ENCODE results near the gene TMEM169. TPM values are rescaled to one million over a fixed set of nuclear protein-coding genes. Genes with fewer than 3 reads are reported as not detected.

Gene TMEM169
- total and polyA plus RNA-seq, 2 of the 13 experiments (the other 11 are each of a cell fraction or from before 2014, with no cell fraction given) = 1.5 to 4.5 TPM

DNA sequence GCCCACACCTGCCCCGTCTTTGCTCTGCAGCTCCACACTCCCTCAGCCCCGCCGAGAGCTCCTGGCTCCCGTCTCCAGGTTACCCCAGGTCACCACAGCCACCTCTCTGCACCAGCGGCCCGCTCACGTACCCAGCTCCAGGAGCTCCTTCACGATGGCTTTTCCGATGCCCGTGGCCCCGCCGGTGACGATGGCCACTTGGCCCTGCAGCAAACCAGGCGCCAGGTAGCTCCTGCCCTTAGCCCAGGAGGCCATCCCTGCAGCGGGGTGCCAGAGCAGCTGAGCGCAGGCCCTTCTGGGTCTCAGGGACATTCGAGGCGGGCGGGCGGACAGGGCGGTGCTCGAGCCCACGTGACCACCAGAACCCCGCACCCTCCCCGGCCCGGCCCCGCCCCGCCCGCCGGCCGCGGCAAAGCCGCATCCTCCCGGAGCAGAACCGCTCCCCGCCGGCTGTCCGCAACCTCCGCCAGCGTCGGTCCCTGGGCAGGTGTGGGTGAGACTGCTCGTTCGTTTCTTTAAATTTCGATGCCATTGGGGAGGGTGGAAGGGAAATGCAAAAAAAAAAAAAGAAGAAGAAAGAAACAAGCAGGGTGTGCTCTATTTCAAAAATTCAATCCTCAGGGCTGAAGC is at the start of gene TMEM169, which contains the start of gene PECR (continued):
- TF ChIP-seq, protein P1, sequence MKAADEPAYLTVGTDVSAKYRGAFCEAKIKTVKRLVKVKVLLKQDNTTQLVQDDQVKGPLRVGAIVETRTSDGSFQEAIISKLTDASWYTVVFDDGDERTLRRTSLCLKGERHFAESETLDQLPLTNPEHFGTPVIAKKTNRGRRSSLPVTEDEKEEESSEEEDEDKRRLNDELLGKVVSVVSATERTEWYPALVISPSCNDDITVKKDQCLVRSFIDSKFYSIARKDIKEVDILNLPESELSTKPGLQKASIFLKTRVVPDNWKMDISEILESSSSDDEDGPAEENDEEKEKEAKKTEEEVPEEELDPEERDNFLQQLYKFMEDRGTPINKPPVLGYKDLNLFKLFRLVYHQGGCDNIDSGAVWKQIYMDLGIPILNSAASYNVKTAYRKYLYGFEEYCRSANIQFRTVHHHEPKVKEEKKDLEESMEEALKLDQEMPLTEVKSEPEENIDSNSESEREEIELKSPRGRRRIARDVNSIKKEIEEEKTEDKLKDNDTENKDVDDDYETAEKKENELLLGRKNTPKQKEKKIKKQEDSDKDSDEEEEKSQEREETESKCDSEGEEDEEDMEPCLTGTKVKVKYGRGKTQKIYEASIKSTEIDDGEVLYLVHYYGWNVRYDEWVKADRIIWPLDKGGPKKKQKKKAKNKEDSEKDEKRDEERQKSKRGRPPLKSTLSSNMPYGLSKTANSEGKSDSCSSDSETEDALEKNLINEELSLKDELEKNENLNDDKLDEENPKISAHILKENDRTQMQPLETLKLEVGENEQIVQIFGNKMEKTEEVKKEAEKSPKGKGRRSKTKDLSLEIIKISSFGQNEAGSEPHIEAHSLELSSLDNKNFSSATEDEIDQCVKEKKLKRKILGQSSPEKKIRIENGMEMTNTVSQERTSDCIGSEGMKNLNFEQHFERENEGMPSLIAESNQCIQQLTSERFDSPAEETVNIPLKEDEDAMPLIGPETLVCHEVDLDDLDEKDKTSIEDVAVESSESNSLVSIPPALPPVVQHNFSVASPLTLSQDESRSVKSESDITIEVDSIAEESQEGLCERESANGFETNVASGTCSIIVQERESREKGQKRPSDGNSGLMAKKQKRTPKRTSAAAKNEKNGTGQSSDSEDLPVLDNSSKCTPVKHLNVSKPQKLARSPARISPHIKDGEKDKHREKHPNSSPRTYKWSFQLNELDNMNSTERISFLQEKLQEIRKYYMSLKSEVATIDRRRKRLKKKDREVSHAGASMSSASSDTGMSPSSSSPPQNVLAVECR (CRISPR knock-in tag; IDR thresholded peaks at IDR 0.05; ENCODE audit: borderline replicate concordance) = peak; percentile 94
- TF ChIP-seq SALL1 (CRISPR knock-in tag; IDR thresholded peaks at IDR 0.05) (peak; percentile 98), KDM6A (CRISPR knock-in tag; IDR thresholded peaks at IDR 0.05; ENCODE audit: low read depth) (no peak; the same call in 1 of the 2 replicates), ZNF367 (CRISPR knock-in tag; IDR thresholded peaks at IDR 0.05; ENCODE audit: borderline replicate concordance) (no peak; the same call in 1 of the 2 replicates), ZNF775 (CRISPR knock-in tag; IDR thresholded peaks at IDR 0.05; ENCODE audit: borderline replicate concordance) (no peak), CCAR2 (optimal IDR thresholded peaks at IDR 0.05; ENCODE audit: low read depth, low read length) (no peak), ZNF430 (CRISPR knock-in tag; IDR thresholded peaks at IDR 0.05) (peak; percentile 99)
- TF ChIP-seq, protein P2, sequence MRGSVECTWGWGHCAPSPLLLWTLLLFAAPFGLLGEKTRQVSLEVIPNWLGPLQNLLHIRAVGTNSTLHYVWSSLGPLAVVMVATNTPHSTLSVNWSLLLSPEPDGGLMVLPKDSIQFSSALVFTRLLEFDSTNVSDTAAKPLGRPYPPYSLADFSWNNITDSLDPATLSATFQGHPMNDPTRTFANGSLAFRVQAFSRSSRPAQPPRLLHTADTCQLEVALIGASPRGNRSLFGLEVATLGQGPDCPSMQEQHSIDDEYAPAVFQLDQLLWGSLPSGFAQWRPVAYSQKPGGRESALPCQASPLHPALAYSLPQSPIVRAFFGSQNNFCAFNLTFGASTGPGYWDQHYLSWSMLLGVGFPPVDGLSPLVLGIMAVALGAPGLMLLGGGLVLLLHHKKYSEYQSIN (CRISPR knock-in tag; IDR thresholded peaks at IDR 0.05; ENCODE audit: borderline replicate concordance) = no peak
- TF ChIP-seq, protein P3, sequence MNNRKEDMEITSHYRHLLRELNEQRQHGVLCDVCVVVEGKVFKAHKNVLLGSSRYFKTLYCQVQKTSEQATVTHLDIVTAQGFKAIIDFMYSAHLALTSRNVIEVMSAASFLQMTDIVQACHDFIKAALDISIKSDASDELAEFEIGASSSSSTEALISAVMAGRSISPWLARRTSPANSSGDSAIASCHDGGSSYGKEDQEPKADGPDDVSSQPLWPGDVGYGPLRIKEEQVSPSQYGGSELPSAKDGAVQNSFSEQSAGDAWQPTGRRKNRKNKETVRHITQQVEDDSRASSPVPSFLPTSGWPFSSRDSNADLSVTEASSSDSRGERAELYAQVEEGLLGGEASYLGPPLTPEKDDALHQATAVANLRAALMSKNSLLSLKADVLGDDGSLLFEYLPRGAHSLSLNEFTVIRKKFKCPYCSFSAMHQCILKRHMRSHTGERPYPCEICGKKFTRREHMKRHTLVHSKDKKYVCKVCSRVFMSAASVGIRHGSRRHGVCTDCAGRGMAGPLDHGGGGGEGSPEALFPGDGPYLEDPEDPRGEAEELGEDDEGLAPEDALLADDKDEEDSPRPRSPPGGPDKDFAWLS (CRISPR knock-in tag; IDR thresholded peaks at IDR 0.05; ENCODE audit: borderline replicate concordance) = peak; percentile 28; the same call in 1 of the 2 replicates
- TF ChIP-seq, protein P4, sequence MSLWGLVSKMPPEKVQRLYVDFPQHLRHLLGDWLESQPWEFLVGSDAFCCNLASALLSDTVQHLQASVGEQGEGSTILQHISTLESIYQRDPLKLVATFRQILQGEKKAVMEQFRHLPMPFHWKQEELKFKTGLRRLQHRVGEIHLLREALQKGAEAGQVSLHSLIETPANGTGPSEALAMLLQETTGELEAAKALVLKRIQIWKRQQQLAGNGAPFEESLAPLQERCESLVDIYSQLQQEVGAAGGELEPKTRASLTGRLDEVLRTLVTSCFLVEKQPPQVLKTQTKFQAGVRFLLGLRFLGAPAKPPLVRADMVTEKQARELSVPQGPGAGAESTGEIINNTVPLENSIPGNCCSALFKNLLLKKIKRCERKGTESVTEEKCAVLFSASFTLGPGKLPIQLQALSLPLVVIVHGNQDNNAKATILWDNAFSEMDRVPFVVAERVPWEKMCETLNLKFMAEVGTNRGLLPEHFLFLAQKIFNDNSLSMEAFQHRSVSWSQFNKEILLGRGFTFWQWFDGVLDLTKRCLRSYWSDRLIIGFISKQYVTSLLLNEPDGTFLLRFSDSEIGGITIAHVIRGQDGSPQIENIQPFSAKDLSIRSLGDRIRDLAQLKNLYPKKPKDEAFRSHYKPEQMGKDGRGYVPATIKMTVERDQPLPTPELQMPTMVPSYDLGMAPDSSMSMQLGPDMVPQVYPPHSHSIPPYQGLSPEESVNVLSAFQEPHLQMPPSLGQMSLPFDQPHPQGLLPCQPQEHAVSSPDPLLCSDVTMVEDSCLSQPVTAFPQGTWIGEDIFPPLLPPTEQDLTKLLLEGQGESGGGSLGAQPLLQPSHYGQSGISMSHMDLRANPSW (CRISPR knock-in tag; IDR thresholded peaks at IDR 0.05; ENCODE audit: borderline replicate concordance) = no peak; the same call in 1 of the 2 replicates
- TF ChIP-seq, protein P5, sequence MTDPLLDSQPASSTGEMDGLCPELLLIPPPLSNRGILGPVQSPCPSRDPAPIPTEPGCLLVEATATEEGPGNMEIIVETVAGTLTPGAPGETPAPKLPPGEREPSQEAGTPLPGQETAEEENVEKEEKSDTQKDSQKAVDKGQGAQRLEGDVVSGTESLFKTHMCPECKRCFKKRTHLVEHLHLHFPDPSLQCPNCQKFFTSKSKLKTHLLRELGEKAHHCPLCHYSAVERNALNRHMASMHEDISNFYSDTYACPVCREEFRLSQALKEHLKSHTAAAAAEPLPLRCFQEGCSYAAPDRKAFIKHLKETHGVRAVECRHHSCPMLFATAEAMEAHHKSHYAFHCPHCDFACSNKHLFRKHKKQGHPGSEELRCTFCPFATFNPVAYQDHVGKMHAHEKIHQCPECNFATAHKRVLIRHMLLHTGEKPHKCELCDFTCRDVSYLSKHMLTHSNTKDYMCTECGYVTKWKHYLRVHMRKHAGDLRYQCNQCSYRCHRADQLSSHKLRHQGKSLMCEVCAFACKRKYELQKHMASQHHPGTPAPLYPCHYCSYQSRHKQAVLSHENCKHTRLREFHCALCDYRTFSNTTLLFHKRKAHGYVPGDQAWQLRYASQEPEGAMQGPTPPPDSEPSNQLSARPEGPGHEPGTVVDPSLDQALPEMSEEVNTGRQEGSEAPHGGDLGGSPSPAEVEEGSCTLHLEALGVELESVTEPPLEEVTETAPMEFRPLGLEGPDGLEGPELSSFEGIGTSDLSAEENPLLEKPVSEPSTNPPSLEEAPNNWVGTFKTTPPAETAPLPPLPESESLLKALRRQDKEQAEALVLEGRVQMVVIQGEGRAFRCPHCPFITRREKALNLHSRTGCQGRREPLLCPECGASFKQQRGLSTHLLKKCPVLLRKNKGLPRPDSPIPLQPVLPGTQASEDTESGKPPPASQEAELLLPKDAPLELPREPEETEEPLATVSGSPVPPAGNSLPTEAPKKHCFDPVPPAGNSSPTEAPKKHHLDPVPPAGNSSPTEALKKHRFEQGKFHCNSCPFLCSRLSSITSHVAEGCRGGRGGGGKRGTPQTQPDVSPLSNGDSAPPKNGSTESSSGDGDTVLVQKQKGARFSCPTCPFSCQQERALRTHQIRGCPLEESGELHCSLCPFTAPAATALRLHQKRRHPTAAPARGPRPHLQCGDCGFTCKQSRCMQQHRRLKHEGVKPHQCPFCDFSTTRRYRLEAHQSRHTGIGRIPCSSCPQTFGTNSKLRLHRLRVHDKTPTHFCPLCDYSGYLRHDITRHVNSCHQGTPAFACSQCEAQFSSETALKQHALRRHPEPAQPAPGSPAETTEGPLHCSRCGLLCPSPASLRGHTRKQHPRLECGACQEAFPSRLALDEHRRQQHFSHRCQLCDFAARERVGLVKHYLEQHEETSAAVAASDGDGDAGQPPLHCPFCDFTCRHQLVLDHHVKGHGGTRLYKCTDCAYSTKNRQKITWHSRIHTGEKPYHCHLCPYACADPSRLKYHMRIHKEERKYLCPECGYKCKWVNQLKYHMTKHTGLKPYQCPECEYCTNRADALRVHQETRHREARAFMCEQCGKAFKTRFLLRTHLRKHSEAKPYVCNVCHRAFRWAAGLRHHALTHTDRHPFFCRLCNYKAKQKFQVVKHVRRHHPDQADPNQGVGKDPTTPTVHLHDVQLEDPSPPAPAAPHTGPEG (CRISPR knock-in tag; IDR thresholded peaks at IDR 0.05) = peak; percentile 98
